Caco-2 (cell line): ENCODE results near the gene OXNAD1. TPM values are rescaled to one million over a fixed set of nuclear protein-coding genes. Genes with fewer than 3 reads are reported as not detected.

ENCODE experiments used
- BruUV-seq: library from RNA; stranded (reverse); fragments of 400-500 nt; replicated peaks from 2 replicates; lab custom pipeline; 2021; lab: Mats Ljungman, UMichigan
- CTCF ChIA-PET: fragments of 300-600 bp; sonication (Branson Sonifier 250); formaldehyde crosslinking; loops from one replicate; lab custom pipeline; 2022; ENCODE audit warnings: antibody characterized with exemption; lab: Charles Lee
- POLR2A ChIA-PET: fragments of 300-600 bp; sonication (Branson Sonifier 250); formaldehyde crosslinking; loops from one replicate; lab custom pipeline; 2022; ENCODE audit warnings: antibody characterized with exemption; lab: Charles Lee
- DNase-seq, 2 experiments: peaks; one replicate each; pipeline versions ENCODE4 v3.0.0 to v3.0.0-alpha.2; 2020 to 2022
- H3K27me3 ChIP-seq: replicated peaks from 2 replicates; pipeline ENCODE4 v1.6.0; 2011; ENCODE audit warnings: low read length; ENCODE audit not compliant: control insufficient read depth, insufficient read depth
- H3K36me3 ChIP-seq: 2 replicates; pipeline ENCODE4 v1.5.1; 2011; ENCODE audit warnings: low read length; ENCODE audit not compliant: control insufficient read depth, insufficient read depth
- H3K4me1 ChIP-seq: fragments of 250-450 bp; sonication (Bioruptor Pico); 2 replicates; pipeline ENCODE4 v1.5.1; 2020; ENCODE audit warnings: mild to moderate bottlenecking
- H3K4me3 ChIP-seq: 2 replicates; pipeline ENCODE4 v1.5.1; 2011; ENCODE audit warnings: low read depth, mild to moderate bottlenecking, control low read depth, low read length
- H3K9me3 ChIP-seq: fragments of 250-450 bp; sonication (Bioruptor Pico); 2 replicates; pipeline ENCODE4 v1.5.1; 2020; ENCODE audit warnings: mild to moderate bottlenecking, moderate library complexity
- H3K27ac Mint-ChIP-seq: one replicate; pipeline ENCODE4 v1.8.0; 2022; ENCODE audit warnings: mixed read lengths; ENCODE audit not compliant: unreplicated experiment
- H3K27me3 Mint-ChIP-seq: one replicate; pipeline ENCODE4 v1.8.0; 2022; ENCODE audit warnings: mixed read lengths; ENCODE audit not compliant: insufficient read depth, unreplicated experiment
- H3K36me3 Mint-ChIP-seq: one replicate; pipeline ENCODE4 v1.8.0; 2022; ENCODE audit warnings: mild to moderate bottlenecking, mixed read lengths; ENCODE audit not compliant: insufficient read depth, unreplicated experiment
- H3K4me1 Mint-ChIP-seq: one replicate; pipeline ENCODE4 v1.8.0; 2022; ENCODE audit warnings: low read depth, mixed read lengths; ENCODE audit not compliant: unreplicated experiment
- H3K4me3 Mint-ChIP-seq: one replicate; pipeline ENCODE4 v1.8.0; 2022; ENCODE audit warnings: mild to moderate bottlenecking, moderate library complexity, mixed read lengths; ENCODE audit not compliant: unreplicated experiment
- H3K9me3 Mint-ChIP-seq: one replicate; pipeline ENCODE4 v1.8.0; 2022; ENCODE audit warnings: mixed read lengths; ENCODE audit not compliant: unreplicated experiment
- CTCF ChIP-seq, 2 experiments: fragments of 200-600 bp in 1 of 2; IDR thresholded peaks; 1 replicate in 1 of 2; 2 replicates in 1 of 2; pipeline versions ENCODE4 v1.5.1 to v1.8.0; 2011 to 2022; ENCODE audit warnings: antibody characterized with exemption in 1 of 2, control low read depth in 1 of 2, inconsistent platforms in 1 of 2, low read depth in 1 of 2, low read length in 1 of 2, mild to moderate bottlenecking in 1 of 2, moderate library complexity in 1 of 2; ENCODE audit not compliant: insufficient read depth in 1 of 2, severe bottlenecking in 1 of 2, unreplicated experiment in 1 of 2
- intact Hi-C: fragments of 100-400 bp; cut with micrococcal nuclease; formaldehyde crosslinking; loops from one replicate; pipeline ENCODE4 v1.10.0; 2022; ENCODE audit not compliant: unreplicated experiment
- total RNA-seq: library from RNA; stranded (reverse); gene quantifications from 2 replicates; pipeline ENCODE4 v1.2.3, GENCODE V29; 2022

The OXNAD1 gene
- total RNA-seq, 1 experiment from 2014 or later: 20.0 TPM

GRCh38 chr3:16224325-16224724, 40.7 kb upstream of the OXNAD1 start:
- no peaks in the 10 kb centered on the region for H3K4me1 ChIP-seq
- Mint-ChIP-seq H3K4me1 (no peaks in the 10 kb centered on the region), H3K4me3 (no peak overlapping the region), H3K36me3 (no peaks in the 10 kb centered on the region), H3K27ac (no peak overlapping the region), H3K27me3 (peaks cover 4% of the 10 kb centered on the region), H3K9me3 (no peaks in the 10 kb centered on the region)
- DNase-seq: no peak
- no peak overlapping the region for H3K4me3 ChIP-seq
- no peak for TF ChIP-seq CTCF (IDR thresholded peaks at IDR 0.05; ENCODE audit: insufficient read depth in 1 of 2, low read depth in 1 of 2, low read length in 1 of 2, severe bottlenecking in 1 of 2, unreplicated experiment in 1 of 2)
- H3K27me3 ChIP-seq: no peaks in the 10 kb centered on the region
- intact Hi-C loops: no loop called here
- BruUV-seq: no TSS peak
- H3K36me3 ChIP-seq: no peaks in the 10 kb centered on the region
- POLR2A ChIA-PET: no interaction called here
- no peaks in the 10 kb centered on the region for H3K9me3 ChIP-seq
- CTCF ChIA-PET: no interaction called here

GRCh38 chr3:16227566-16227965, 37.4 kb upstream of the OXNAD1 start:
- ChIA-PET POLR2A (no interaction called here), CTCF (interaction anchor here (0.7 kb wide), 1 partner anchor 49 kb away, joined by 4 read pairs; no protein-coding TSS in a partner anchor)
- Mint-ChIP-seq H3K9me3 (no peaks in the 10 kb centered on the region), H3K27me3 (peaks cover 4% of the 10 kb centered on the region), H3K36me3 (no peaks in the 10 kb centered on the region), H3K4me1 (no peaks in the 10 kb centered on the region), H3K27ac (no peak overlapping the region), H3K4me3 (no peak overlapping the region)
- no TSS peak for BruUV-seq
- no peaks in the 10 kb centered on the region for H3K27me3 ChIP-seq
- no peak overlapping the region for H3K4me3 ChIP-seq
- H3K4me1 ChIP-seq: no peaks in the 10 kb centered on the region
- no peak for TF ChIP-seq CTCF (IDR thresholded peaks at IDR 0.05; ENCODE audit: insufficient read depth in 1 of 2, low read depth in 1 of 2, low read length in 1 of 2, severe bottlenecking in 1 of 2, unreplicated experiment in 1 of 2)
- no peak for DNase-seq
- H3K36me3 ChIP-seq: no peaks in the 10 kb centered on the region
- H3K9me3 ChIP-seq: no peaks in the 10 kb centered on the region
- intact Hi-C loops: no loop called here

GRCh38 chr3:16229681-16230080, 35.3 kb upstream of the OXNAD1 start:
- no peak for DNase-seq
- BruUV-seq: no TSS peak
- Histone ChIP-seq H3K4me1 (no peaks in the 10 kb centered on the region), H3K36me3 (no peaks in the 10 kb centered on the region), H3K4me3 (no peak overlapping the region), H3K9me3 (no peaks in the 10 kb centered on the region), H3K27me3 (no peaks in the 10 kb centered on the region)
- peaks cover 9% of the 10 kb centered on the region for H3K9me3 Mint-ChIP-seq
- no peak for TF ChIP-seq CTCF (IDR thresholded peaks at IDR 0.05; ENCODE audit: insufficient read depth in 1 of 2, low read depth in 1 of 2, low read length in 1 of 2, severe bottlenecking in 1 of 2, unreplicated experiment in 1 of 2)
- no peaks in the 10 kb centered on the region for H3K4me1 Mint-ChIP-seq
- no peaks in the 10 kb centered on the region for H3K36me3 Mint-ChIP-seq
- ChIA-PET CTCF (no interaction called here), POLR2A (no interaction called here)
- no peak overlapping the region for H3K4me3 Mint-ChIP-seq
- H3K27ac Mint-ChIP-seq: no peak overlapping the region
- intact Hi-C loops: no loop called here
- H3K27me3 Mint-ChIP-seq: peaks cover 4% of the 10 kb centered on the region
